Hepatic stellate cell (primary cell): ENCODE data around the gene PREP.
A peak's percentile ranks its signal among the peaks of the same experiment; 100 is the strongest.

Experiments used
- DNase-seq: peaks from one replicate; pipeline ENCODE4 v3.0.0; 2011; ENCODE audit warnings: low spot score

The PREP gene

DNA sequence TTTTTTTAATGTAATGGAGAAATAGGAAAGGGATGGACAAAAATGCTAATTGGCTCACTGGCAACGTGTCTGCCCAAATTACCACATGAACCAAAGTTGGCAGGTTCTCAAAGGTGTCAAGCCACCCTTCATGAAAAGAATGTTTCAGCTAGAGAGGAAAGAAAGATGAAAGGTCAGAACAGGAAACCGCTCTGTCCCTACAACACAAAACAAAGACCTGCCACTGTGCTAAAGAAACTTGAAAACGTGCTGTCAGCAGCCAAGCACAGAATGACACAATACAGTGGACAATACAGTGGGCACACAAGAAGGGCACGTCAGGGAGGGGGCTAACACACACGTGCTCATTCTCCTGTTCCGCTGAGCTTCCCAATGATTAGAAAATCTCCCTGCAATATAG is 4.9 kb downstream of the PREP start:
- DNase-seq, result no peak

DNA sequence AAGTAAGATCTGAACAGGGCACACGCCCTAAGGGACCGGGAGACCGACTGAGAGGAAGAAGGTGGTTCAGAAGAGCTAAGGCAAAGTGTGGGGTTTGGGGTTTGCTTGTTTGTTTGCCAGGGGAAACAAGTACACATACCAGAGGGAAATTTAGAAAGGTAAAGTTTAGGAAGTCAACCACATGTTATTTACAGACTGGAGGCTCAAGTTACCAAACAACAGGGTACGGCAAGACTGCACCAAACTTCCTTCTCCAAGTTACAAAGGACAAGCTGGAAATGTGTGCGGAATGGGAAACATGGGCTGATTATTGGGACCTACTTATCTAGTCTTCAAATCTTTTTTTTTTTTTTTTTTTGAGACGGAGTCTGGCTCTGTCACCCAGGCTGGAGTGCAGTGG is 11.2 kb downstream of the PREP start:
- DNase-seq, result no peak

DNA sequence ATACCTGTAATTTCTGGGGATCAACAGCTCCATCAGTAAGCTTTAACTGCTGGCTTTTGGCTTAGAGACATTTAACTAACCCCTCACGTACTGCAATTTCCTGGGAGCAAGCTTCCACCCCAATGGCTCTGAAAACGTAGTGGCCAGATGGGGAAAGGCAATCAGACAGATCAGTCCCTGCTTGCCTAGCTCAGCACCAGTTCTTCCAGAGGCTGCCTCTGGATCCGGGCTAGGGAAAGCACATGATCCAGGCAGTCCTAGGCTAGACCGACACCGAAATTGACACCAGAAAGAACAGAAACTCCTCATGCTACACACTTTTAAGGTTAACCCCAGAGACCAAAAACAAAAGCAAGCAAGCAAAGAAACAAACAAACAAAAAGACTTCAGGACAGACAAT is 13.3 kb downstream of the PREP start:
- no peak for DNase-seq

DNA sequence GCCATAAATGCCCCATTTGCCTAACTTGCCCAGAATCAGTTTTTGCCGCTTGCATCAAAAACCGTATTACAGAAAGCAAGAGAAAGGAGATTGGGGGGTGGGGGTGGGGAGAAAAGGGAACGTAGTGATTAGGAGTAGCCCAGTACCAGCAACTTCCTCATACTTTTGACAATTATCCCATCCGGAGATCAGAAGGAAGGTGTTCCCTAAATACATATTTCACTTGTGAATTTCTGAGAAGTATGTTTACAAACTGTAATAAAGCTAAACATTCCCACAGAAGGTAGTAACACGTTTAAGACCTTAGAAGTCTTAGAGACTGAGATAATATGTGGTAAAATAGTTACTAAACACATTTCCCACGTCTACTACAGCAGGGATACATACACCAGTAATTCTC is 14.5 kb downstream of the PREP start:
- no peak for DNase-seq

DNA sequence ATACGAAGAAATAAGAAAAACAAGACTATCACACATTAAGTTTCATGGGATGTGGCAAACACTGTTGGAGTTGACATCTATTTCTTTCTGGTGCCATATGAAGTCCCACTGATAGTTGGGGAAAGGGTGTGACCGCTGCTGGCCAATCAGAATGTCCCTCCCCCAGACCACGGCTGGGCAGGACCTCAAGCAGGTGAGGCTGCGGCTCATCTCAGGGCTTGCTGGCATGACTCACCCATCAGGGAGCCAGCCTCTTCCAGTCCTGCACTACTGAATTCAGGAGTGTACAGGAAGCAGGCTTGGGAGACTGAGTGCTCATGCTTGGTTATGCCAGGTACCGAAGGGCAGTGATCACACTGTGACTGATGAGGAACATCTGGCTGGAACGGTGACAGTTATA is 18.9 kb downstream of the PREP start:
- no peak for DNase-seq

DNA sequence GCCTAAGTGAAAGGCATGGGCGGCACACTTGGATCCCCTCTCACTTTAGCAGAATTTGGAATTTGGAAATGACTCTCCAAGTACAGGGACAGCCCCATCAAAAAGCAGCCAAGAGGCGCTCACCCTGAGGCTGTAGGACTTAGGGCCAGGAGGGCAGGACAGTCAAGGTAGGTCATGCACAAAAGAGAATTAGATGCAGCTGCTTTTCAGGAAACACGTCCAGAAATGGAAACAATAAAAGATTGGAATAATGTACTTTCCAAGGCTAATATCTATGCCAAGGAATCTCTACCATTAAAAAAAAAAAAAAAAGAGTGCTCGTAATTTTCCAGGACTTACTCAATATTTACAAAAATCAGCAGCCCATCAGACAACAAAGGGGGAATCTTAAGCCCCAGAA is 19.9 kb downstream of the PREP start:
- no peak for DNase-seq

DNA sequence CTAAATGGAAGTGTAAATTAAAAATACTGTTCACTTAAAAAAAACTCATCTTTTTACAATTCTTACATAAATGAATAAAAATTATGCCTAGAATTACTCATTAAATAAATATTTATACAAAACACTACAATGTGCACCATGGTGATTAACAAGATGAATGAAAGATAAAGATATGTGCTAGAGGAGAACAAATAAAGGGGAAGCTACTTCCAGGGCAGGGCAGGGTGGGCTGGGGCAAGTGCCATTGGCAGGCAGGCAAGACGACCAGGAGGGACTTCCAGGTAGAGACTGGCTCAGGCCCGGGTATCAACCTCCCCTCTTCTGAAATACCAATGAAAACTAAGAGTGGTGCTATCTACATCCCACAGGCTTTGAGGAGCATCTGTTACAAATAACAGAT is 20.4 kb downstream of the PREP start:
- no peak for DNase-seq

DNA sequence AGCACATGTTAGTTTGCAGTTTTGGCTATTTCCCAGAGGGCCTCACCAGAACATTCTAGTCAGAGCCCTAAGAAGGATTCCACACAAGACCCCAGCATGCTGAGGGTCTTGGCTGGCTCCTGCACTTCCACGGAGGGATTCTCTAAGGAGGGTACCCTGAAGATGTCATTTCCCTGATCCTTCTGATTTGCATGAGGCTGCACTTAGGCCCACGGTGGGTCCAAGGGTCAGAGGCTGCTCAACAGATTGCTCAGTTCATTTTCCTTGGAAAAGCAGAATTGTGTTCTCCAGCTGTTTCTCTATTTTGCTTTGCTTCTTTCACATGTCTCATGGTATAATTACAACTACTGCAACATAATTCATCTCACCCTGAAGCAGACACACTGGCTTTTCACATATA is 22.2 kb downstream of the PREP start:
- DNase-seq, result no peak

DNA sequence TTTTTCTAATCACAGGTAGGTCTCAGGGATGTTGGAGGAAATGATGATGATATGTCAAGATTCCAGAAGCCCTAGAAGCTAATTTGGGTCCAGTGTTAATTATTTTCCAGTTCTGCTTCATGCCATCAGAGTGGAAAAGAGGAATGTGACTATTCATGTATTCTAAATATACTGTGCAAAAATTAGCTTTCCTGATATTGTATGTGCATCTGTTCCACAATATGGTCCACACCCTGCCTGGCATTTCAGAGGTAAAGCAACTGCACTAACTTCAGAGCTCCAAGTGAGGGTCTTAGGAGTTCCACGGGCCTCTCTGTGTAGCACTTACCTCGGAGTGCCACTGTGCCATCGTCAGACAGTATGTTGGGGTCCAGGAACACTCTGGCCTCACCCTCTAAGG is 27.1 kb downstream of the PREP start:
- DNase-seq, result no peak

DNA sequence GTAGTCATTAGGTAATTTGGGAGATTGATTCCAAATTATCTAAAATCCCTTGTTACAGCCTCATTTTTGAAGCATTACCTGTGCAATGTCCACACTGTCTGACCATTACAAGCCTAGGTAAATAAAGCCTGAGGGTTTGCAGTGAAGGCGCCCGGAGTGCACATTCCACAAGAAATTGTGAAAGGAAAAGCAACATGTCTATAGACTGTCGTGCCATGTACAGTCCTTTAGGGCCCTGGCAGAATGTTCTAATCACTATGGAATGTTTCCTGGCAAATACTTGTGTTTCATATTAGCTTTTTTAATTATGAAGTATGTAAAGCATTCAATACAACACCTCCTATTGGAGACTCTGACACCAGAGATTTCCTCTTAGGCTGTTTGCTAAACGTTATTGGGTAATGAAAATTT is 28.9 kb downstream of the PREP start:
- peak; percentile 15 for DNase-seq

DNA sequence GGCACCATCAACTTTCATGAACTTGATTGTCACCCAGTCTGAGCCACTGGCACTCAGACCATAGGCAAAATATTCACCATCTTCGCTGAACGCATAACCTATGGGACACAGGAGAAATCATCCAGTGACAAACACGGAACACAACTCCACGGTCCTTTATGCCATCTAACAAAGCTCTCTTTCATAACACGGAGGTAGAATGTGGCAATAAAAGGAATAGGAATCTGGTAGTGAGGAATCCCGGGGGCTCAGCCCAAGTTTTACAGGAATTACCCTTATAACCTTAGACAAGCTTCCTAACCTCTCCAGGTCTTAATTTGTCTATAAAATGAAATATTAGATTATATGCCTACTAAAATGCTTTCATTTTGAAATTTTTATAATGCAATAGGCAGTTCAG is 29.4 kb downstream of the PREP start:
- DNase-seq, result no peak

DNA sequence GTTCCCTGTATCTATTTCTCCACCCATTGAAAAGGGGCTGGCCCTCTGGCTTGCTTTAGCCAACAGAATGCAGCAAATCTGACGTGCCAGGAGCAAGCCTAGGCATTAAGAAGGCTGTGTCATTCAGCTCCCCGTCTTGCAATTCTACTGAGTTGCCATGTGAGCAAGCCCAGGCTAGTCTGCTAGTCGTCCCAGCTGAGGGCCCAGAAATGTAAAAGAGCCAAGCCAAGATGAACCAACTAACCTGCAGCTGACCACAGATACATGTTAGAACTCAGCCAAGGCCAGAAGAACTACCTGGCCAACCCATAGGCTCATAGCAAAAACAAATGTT is 30.1 kb downstream of the PREP start:
- DNase-seq, result no peak

DNA sequence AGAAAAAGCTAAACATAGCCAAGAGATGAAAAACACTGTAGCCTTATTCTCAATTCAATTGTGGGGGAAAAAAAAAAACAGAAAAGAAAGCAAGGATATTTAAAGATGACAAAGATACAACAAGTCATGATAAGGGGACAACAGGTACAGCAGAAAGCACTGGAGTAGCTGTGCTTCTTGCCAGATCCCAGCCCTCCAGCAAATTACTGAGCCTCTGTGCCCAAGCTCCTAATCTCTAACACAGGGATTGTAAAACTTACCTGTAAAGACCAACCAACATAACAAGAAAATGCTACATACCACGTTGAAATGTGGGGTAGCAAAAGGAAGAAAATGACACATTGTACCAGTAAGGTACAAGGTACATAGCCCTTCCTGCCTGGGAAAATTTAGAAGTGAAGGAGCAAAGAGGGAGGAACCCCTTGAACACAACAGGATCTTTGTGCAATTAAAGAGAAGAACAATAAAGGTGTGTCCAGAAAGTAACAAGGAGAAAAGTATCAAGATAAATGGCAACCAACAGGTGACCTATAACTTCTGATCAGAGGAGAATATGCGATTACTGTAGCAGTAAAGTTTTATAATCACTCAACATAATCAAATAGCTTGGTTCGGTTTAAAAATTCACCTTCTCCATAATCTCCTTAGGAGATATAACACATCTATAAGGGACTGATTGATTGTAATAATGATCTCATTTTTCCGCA is 30.6 kb downstream of the PREP start:
- DNase-seq, result no peak

DNA sequence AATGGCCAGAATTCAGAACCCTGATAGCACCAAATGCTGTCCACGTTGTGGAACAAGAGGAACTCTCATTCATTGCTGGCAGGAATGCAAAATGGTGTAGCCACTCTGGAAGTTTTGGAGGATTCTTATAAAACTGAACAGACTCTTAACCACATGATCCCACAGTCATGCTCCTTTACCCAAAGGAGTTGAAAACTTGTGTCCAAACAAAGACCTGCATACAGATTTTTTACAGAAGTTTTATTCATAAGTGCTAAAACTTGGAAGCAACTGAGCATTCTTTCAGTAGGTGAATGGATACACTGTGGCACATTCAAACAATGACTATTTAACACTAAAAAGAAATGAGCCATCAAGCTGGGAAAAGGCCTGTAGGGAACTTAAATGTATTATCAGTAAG is 32.5 kb downstream of the PREP start:
- DNase-seq, result no peak

DNA sequence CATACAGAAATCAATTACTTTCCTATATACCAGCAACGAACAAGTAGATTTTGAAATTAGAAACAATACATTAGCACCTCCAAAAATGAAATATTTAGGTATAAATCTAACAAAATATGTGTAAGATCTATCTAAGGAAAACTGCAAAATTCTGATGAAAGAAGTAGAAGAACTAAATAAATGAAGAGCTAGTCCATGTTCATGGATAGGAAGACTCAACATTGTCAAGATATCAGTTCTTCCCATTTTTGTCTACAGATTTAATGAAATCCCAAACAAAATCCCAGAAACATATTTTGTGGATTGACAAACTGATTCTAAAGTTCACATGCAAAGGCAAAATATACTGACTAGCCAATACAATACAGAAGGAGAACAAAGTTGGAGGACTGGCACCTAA is 33.7 kb downstream of the PREP start:
- DNase-seq, result no peak

DNA sequence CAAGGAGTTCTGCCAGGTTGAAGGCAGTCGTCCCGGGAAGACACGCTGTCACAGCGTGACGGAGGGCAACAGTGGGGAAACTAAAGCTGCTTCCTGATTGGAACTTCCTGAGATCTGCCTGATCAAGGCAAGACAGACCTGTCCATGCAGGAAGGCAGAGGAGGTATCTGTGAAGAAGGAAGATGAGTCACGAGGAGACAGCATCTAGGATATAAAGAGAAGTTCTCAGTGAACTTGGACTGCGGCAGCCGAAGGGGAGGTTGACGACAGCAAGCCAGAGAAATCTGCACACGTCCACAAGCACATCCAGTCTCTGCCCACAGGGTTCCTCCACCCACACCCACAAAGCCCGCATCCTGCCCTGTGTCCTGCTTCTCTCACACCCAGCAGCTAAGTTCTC is 38.6 kb downstream of the PREP start:
- no peak for DNase-seq

DNA sequence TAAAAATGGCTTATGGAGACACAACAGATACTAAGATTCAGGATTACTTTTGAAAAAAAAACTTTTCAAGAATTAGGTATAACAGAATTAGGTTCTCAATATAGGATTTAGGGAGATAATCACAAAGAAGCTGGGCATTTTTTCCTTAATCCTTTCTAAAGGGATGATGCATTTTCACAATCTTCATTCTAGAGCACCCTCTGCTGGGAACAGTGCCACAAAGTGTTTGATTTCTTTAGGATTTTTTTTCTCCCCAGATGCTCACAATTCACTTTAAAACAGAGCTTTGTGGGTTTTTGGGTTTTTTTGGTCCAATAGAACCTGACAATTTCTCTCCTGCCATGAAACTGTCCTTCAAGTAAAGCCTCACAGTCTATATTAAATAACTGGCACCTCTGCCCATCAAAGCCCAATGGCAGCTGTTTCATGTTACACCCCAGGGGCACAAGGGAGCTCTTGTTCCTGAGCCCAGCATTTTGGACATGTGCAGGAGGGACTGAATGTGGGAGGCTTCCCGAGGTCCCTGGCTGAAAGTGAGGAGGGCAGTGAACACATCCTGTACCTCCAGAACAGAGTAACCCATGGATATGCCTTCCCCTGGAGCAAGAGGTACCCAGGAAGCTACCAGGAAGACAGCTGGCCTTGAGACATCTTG is 39.7 kb downstream of the PREP start:
- DNase-seq, result peak; percentile 17

DNA sequence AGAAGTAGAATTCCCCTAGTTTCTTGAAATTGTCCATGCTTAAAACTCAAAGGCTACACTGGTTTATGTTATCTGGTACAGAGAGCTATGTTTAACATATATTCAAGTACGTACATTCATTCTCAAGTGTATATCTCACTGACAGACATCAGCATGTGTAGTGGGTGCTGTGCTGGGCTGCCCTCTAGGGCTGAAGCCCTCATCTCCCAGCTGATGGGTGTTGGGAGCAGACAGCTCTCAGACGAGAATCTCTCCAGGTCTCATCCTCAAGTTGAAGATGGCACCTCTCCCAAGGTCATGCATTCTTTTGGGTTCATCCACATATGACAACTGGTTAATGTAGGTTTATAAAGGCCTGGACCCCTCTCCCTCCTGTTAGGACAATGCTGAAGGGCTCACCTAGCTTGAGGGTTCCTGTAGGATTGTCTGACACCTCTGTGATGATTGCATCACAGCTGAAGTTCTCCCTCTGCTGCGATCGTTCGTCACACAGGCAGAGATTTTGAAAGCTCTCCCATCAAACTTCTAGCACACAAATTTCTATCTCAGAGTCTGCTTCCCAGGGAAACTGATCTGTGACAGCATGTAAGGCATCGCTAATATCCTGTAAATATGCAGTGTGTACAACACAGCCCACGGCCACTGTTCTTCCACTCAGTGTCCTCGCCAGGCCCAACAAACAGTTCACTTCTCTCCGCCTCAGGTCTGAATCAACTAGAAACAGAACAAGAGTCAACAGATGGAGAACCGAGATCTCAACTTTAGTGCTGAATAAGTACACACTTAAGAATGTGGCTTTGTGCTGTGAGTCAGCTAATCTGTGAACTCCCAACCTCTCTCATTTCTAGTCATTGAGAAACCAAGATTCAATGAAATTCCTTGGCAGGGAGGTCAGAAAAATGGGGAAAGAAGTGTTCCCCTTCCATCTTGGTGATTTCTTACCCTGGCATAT is 43.2 kb downstream of the PREP start:
- DNase-seq, result peak; percentile 68

DNA sequence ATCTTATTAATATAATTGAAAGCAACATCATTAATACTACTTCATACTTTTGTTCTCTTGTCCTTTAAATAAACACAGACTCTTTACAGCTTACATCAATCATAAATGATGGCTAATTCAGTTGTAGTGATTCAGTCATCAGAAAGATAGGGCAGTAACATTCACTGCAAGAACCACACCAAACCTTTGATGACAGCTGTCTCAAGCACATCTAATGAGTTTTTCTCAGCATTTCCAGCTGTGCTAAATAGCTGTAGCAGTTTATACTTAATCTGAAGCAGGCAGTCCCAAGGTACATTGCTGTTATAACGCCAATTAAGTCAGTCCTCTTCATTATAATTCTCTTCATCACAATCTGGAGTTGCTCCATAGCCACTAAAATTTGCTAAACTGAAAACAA is 45.7 kb downstream of the PREP start:
- no peak for DNase-seq

DNA sequence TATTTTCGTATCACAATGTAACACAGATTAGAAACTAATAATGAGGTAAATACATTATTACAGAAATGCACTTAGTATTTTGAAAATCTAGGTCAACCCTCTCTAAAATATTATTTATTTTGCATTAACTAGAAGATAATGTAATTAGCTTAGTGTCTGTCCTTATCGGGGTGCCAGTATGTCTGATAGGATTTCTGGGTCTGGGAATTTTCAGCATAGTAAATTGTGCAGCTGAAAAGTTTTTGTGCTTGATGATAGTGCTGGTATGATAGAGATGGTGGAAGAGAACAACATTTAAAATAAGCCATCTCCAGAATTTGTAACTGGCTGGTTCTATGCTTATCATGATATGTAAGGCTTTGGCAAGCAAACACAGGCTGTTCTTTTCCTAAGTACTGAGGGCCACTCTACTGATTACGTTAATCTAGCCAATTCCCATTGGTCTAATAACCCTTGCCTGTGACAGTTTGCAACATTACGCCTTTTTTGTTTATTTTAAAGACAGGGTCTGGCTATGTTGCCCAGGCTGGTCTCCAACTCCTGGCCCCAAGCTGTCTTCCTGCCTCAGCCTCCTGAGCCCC is 50.8 kb downstream of the PREP start:
- DNase-seq, result no peak

DNA sequence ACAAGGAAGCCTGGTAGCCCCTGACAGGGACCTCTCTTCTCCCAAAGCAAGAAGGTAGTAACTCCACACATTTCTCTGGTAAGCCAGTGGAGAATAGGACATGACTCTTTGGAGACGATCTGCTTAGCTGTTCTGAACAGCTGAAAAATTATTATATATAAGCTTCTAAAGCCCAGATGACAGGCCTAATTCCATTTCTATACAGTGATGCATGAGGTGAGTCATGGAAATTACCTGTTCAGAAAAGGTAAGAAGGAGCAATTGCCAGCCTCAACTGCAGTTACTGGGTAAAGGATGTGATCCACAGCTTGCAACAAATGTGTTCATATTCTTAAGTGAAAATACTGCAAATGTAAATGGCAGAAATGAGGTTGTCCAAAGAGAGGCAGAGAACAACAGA is 54.0 kb downstream of the PREP start:
- DNase-seq, result no peak

DNA sequence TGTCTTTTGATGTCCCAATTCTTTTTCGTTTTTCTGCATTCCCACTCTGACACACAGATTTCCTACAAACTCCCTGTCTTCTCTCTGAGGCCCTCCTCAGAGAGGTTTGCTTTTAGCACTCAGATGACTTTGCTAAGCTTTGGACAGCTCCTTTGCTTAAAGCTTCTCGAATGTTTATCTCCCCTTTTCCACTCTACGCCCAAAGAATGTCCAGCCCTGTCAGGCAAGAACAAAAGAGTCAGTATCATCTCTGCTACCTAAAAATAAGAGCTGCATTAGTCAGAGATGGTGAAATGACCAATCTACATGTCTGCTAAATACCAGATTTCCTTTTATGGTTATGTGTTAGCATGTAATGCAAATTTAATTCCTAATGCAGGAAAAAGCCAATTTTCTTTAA is 56.8 kb downstream of the PREP start:
- DNase-seq, result peak; percentile 25

DNA sequence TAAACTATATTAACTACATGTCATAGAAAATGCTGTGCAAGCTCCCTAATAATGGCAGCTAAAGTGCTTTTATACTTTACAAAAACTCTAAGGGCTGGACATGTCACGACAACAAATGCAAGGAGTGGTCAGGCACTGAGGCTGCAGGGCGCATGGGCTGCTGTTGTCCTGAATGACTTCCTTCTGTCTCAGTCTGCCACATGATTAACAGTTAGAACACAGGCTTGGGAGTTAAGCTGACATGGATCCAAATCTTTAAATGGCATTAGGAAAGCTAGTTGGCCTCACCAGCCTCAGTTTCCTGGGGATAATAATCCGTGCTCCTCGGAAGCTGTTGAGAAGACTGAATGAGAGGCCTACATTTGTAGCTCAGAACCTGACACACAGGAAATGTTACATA is 57.4 kb downstream of the PREP start:
- no peak for DNase-seq
